ENCODE results near the gene LTBP3. TPM values are rescaled to one million over a fixed set of nuclear protein-coding genes. Genes with fewer than 3 reads are reported as not detected.

Gene LTBP3
- total and polyA plus RNA-seq, 9 of the 15 experiments (the other 6 are each of a cell fraction or from before 2014, with no cell fraction given): 0.06 to 20.5 (median 4.8) TPM

- peak; percentile 96 for TF ChIP-seq SPI1 (IDR thresholded peaks at IDR 0.05; ENCODE audit: borderline replicate concordance, low read depth, low read length)
- TF ChIP-seq KLF6 (CRISPR knock-in tag; IDR thresholded peaks at IDR 0.05; ENCODE audit: borderline replicate concordance): no peak
- no peak for TF ChIP-seq ZNF518B (CRISPR knock-in tag; IDR thresholded peaks at IDR 0.05)
- peak; percentile 96 for TF ChIP-seq HMGN3 (IDR thresholded peaks at IDR 0.05; ENCODE audit: borderline replicate concordance, extremely low read depth, insufficient read length, low read depth, low read length)
- TF ChIP-seq ZBTB12 (CRISPR knock-in tag; IDR thresholded peaks at IDR 0.05): no peak
- TF ChIP-seq THAP7 (CRISPR knock-in tag; IDR thresholded peaks at IDR 0.05): no peak
- no peak for TF ChIP-seq PCBP2 (IDR thresholded peaks at IDR 0.05; ENCODE audit: low read depth, low read length, poor library complexity, severe bottlenecking)
- TF ChIP-seq CAMTA2 (CRISPR knock-in tag; conservative IDR thresholded peaks at IDR 0.05): no peak
- TF ChIP-seq FIP1L1 (IDR thresholded peaks at IDR 0.05; ENCODE audit: low read depth, low read length, poor library complexity, severe bottlenecking): peak; percentile 59
- peak; percentile 57; the same call in 1 of the 2 replicates for TF ChIP-seq MBD2 (IDR thresholded peaks at IDR 0.05; ENCODE audit: borderline replicate concordance, low read depth)
- TF ChIP-seq ZZZ3 (IDR thresholded peaks at IDR 0.05): no peak
- no peak for TF ChIP-seq SNAPC5 (CRISPR knock-in tag; IDR thresholded peaks at IDR 0.05)
- TF ChIP-seq HES1 (IDR thresholded peaks at IDR 0.05; ENCODE audit: low read depth): no peak
- TF ChIP-seq ZBTB17 (CRISPR knock-in tag; IDR thresholded peaks at IDR 0.05): 0 out of 2 replicates have a peak, but pooled peaks have one; percentile 27
- TF ChIP-seq DDX20 (tag; IDR thresholded peaks at IDR 0.05; ENCODE audit: low read depth): no peak
- no peak for TF ChIP-seq HSF4 (CRISPR knock-in tag; IDR thresholded peaks at IDR 0.05; ENCODE audit: borderline replicate concordance)
- TF ChIP-seq ETV5 (CRISPR knock-in tag; IDR thresholded peaks at IDR 0.05; ENCODE audit: low read depth): peak; percentile 76
- TF ChIP-seq POLR2G (IDR thresholded peaks at IDR 0.05; ENCODE audit: low read depth, low read length): peak; percentile 76
- no peak for TF ChIP-seq TCF7L2 (IDR thresholded peaks at IDR 0.05; ENCODE audit: low read depth, low read length)
- TF ChIP-seq ZNF589 (CRISPR knock-in tag; IDR thresholded peaks at IDR 0.05; ENCODE audit: low read depth): no peak
- TF ChIP-seq ZNF212 (CRISPR knock-in tag; IDR thresholded peaks at IDR 0.05): no peak
- TF ChIP-seq HMG20B (CRISPR knock-in tag; IDR thresholded peaks at IDR 0.05): no peak
- TF ChIP-seq NUFIP1 (IDR thresholded peaks at IDR 0.05; ENCODE audit: partially characterized antibody): no peak
Measured at GRCh38 chr11:65574109-65574810, 16.1 kb upstream of the LTBP3 start (continued).
